HG02798 (cell line): ENCODE results near the gene ZDHHC9.

Experiments used
- ATAC-seq: cut with Tn5 transposase; IDR thresholded peaks from one replicate; pipeline ENCODE4 v1.9.1; 2021; ENCODE audit warnings: mild to moderate bottlenecking; ENCODE audit not compliant: unreplicated experiment, poor library complexity

ZDHHC9 gene

DNA sequence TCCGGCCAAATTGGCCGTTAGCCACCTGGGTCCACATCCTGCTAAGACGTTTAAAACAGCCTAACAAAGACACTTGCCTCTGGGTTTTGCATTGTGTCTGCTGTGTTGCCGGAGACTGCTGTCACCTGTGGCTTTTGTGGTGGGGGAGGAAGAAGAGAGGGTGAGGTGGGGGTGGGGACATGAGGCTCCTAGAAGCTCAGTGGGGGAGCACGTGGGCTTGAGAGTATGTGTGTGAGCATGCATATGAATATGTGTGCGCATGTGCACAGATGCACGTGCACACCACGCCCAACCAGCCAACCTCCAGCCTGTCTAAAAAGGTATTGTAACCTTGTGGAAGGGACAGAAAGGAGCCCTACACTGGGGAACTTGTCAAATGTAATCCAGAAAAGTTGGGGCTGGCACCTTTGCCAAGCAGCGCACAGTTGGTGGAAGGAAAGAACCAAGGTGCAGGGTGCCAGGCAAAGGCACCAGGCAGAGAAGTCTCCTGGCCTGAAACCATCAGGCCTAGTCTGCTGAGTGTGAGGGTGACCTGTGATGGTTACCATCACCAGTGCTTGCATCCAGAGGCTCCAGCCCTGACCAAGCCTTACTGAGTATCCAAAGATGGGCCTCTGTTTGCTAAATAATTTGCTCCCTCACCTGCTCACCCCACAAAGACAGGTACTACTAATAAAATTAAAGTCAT lies 74.1 kb downstream of the ZDHHC9 start:
- ATAC-seq = peak; percentile 59

DNA sequence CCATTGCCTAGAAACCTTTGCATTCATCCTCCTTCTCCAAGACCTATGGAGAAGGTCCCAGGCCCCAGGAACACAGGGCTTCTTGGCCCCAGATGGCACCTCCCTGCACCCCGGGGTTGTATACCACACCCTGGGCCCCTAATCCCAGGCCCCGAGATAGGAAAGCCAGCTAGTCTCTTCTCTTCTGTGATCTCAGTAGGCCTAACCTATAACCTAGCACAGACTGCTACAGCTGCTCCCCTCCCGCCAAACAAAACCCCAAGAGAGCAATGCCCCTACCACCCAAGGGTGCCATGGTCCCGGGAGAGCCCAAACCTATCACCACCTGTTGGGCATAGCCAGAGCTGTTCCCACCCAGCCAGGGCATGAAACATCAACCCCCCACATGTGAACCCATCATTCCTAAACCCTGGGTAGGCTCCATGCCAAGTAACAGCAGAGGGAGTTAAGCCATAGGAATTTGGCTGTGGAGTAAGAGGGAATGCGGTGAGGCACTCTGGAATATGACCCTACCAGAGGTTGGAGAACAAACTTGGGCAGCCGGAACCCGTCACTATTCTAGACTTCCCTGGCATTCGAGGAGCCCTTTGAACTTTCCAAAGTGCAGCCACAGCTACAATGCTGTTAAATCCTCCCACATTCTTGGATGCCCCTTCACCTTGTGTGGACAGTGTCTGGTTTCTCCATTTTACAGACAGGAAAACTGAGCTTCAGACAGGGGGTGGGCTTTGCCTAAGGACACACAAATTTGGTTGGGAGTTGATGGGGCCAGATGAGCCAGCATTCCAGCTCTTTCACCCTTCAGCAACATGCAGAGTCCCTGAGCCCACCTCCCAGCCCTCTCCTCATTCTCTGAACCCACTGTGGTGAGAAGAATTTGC lies 74.9 kb downstream of the ZDHHC9 start:
- no peak for ATAC-seq

DNA sequence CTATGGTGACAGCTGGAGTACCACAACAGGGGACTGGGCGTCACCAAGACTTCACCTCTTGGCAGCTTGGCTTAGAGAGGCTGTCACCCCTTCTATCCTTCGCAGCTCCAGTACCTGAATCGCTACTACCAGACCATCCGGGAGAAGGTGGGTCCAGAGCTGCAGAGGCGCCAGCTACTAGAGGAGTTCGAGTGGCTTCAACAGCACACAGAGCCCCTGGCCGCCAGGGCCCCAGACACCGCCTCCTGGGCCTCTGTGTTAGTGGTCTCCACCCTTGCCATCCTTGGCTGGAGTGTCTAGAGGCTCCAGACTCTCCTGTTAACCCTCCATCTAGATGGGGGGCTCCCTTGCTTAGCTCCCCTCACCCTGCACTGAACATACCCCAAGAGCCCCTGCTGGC lies 75.5 kb downstream of the ZDHHC9 start:
- no peak for ATAC-seq

DNA sequence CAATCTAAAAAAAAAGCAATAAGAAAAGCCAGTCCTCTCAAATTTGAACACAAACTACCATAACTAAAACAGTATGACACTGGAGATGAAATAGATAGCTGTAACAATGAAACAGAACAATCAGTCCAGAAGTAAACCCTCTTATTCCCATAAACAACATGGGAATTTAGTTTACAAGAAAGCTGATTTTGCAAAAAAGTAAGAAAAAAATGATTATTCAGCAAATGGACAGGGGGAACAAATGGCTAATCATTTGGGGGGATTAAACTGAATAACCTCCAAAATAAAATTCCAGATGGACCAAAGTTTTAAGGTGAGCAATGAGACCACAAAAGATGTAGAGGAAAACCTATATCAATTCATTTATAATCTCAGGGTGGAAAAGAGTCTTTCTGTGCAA lies 80.0 kb downstream of the ZDHHC9 start:
- no peak for ATAC-seq

DNA sequence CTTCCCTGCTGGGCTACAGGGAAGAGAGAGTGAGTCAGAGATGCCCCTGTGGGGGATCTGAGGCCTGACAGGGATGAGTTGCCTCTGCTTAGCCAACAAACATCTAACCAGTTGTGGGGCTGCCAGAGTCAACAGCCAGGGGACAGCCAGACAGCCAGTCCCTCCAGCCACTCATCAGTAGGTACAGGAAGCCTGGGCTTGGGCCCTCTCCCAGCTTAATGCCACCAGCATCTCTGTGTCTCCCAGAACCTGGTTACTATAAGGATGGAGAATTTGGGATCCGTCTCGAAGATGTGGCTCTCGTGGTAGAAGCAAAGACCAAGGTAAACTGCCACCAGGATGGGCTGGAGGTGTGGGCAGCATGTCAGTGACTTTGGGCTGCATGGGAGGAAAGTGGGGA lies 81.2 kb downstream of the ZDHHC9 start:
- no peak for ATAC-seq

DNA sequence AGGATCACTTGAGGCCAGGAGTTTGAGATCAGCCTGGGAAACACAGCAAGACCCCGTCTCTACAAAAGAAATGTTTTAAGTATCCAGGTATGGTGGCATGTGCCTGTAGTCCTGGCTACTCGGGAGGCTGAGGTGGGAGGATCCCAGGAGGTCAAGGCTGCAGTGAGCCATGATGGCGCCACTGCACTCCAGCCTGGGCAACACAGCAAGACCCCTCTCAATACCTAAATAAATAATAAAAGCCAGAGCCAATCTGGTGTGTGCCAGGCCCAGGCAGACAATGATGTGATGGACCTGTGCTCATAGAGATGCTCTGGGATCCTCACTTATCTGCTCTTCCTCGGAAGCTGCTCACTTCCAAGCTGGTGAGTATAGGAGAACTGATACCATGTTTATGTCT lies 82.1 kb downstream of the ZDHHC9 start:
- no peak for ATAC-seq

DNA sequence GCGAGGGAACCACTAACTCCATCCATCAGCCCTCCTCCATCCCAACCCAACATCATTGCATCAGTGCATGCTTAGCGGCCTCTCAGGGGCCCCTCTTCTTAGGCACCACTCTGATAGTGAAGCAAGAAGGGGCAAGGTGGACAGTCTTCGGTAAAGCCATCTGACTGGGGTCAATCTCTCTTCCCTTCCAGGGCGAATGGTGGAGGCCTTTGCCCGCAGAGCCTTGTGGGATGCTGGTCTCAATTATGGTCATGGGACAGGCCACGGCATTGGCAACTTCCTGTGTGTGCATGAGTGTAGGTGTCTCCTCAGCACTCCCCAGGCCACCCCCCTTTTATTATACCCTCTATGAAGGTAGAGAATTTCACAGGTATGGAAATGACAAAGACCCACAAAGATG lies 82.7 kb downstream of the ZDHHC9 start:
- no peak for ATAC-seq

DNA sequence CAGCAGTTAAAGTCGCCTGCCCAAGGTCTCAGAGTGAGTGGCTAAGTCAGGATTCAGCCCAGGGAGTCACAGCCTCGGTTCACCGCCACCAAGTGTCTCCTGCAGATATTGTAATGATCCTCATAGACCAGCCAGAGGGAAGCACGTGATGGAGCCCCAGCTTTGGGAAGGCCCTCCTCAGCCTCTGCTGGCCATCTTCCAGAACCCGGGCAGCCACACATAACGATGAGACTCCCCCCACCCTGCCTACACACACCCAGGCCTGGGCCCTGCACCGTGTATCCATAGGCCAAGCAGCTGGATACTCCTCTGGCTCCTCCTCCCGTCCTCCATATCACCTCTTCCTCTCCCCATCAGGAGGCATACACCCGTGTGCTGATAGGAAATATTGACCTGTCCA lies 83.5 kb downstream of the ZDHHC9 start:
- ATAC-seq = no peak

DNA sequence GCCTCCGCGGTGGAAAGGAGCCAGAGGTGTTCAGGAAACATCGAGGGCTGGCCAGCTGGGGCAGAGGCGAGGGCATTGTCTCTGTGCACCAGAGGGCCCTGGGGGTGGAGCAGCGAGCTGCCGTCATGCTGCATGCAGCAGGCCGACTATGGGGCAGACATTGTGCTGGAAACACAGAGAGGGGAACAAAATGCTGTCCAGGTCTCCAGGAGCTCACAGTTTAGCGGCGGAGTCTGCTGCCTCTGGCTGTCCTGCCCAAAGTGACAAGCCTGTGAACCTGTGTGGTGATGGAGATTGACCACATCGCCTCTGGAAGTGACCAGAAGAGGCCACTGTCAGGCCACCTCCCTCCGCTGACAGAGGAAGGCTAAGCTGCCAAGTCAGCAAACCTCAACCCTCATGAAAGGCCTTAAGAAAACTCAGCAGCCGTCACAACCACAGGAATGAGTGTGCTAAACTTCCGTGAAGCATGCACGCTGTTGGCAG lies 84.1 kb downstream of the ZDHHC9 start:
- no peak for ATAC-seq

DNA sequence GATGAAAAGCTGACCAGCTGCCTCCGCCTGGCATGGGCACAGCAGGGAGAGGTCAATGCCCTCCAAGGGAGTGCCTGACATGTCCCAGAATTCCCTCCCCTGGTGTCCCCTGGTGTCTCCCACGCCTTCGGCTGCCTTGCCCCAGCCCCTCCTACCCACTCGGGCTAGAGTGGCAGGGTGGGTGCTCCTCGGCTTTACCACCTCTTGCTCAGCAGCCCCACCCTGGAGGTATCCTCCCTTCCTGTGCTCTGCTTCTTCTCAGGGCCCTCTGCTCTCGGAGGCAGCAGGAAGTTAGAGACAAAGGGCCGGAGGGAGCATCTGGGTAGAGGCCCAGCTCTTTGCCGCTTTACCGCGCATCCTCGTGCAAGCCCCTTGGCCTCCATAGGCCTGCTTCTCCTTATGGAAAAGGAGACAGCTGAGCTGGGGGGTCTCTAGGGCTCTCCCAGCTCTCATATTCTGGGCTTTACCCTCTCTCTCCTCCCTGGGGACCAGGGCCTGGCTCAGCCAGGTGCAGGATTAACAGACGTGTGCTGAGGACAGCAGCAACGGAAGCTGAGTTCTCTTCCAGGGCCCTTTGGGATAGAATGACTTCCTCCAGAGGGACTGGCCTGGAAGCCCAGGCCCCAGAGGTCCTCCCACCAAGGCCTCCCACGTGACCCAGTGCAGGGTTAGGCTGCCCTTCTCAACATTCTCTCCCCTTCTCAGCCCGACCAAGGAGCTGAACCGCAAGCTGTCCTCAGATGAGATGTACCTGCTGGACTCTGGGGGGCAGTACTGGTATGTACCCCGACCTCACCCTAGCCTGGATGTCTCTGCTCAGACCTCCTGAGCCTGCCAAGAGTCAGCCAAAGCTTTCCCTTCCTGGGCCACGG lies 87.7 kb downstream of the ZDHHC9 start:
- ATAC-seq = peak; percentile 50

DNA sequence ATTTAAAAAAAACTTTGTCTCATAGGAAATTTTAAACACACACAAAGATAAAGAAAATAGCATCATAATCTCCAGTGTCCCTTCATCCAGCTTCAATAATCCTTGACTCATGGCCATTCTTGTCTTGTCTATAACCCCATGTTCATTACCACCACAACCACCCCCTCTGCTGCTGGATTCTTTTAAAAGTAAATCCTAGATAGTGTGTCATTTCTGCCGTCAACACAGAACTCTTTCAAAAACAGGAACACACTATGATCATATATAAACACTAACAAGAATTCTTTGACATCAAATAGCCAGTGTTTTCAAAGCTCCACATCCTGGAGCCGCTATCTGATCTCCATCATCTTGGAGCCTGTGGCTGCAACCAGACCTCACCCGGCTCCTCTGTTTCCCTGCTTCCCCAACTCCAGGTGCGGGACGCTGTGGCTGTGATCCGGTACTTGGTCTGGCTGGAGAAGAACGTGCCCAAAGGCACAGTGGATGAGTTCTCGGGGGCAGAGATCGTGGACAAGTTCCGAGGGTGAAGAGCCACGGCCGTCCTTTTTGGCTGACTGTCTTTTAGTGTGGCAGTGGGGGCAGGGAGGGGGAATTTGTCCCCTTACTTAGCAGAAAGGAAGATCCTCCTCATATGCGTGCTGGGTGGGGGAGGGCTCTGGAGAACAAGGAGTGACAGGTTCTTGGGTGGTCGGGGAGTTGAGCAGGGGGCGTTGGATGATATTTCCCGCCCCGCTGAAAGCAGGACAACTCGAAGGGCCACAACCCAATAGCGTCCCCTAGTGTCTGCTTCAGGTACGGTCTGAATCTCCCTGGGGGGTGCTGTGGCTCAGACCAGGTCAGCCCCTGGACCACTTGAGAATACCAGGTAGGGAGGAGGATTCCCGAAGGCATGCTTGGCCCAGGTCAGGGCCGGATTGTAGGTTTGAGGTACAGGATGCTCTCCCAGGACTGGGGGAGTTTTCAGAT lies 89.3 kb downstream of the ZDHHC9 start:
- ATAC-seq = no peak
